Measurements from ENCODE around the gene RNASE1. TPM values are rescaled to one million over a fixed set of nuclear protein-coding genes. Genes with fewer than 3 reads are reported as not detected.
"Not testable (repeated sequence)": the region's sequence is repeated elsewhere in the genome, so short reads cannot be mapped to it uniquely, and the experiment has no call there.

The RNASE1 gene
- total and polyA plus RNA-seq, 7 donors, result 80.2 to 192 (median 111) TPM

- Histone ChIP-seq H3K27me3 (ENCODE audit: insufficient read depth in 3 of 3, low read length in 2 of 3) (no peaks in the 10 kb centered on the region), H3K4me3 (no peak overlapping the region), H3K27ac (no peak overlapping the region), H3K4me1 (no peaks in the 10 kb centered on the region), H3K36me3 (ENCODE audit: insufficient read depth in 1 of 2, low read depth in 1 of 2) (no peaks in the 10 kb centered on the region), H3K9me3 (no peaks in the 10 kb centered on the region)
- TF ChIP-seq, protein P1, sequence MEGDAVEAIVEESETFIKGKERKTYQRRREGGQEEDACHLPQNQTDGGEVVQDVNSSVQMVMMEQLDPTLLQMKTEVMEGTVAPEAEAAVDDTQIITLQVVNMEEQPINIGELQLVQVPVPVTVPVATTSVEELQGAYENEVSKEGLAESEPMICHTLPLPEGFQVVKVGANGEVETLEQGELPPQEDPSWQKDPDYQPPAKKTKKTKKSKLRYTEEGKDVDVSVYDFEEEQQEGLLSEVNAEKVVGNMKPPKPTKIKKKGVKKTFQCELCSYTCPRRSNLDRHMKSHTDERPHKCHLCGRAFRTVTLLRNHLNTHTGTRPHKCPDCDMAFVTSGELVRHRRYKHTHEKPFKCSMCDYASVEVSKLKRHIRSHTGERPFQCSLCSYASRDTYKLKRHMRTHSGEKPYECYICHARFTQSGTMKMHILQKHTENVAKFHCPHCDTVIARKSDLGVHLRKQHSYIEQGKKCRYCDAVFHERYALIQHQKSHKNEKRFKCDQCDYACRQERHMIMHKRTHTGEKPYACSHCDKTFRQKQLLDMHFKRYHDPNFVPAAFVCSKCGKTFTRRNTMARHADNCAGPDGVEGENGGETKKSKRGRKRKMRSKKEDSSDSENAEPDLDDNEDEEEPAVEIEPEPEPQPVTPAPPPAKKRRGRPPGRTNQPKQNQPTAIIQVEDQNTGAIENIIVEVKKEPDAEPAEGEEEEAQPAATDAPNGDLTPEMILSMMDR (IDR thresholded peaks at IDR 0.05), result no peak
- intact Hi-C loops (cut with DNase I), result no loop called here
- ATAC-seq (no peak), DNase-seq (no peak)
- 71 to 76% (median 72%) methylated on average over 7 of the region's 7 CpGs for WGBS, 3 donors
Observed at GRCh38 chr14:20818861-20819260, 16.2 kb upstream of the RNASE1 start.

GRCh38 chr14:20815946-20816345, 13.3 kb upstream of the RNASE1 start:
- WGBS, 3 donors, result 78 to 88% (median 86%) methylated on average over 3 of the region's 3 CpGs
- H3K4me1 ChIP-seq; H3K27me3 ChIP-seq (ENCODE audit: insufficient read depth in 3 of 3, low read length in 2 of 3); intact Hi-C loops (cut with DNase I); H3K4me3 ChIP-seq; H3K27ac ChIP-seq; H3K9me3 ChIP-seq; DNase-seq; ATAC-seq; H3K36me3 ChIP-seq (ENCODE audit: insufficient read depth in 1 of 2, low read depth in 1 of 2): not testable (repeated sequence)

GRCh38 chr14:20811986-20812975, 9.6 kb upstream of the RNASE1 start:
- Histone ChIP-seq H3K27me3 (ENCODE audit: insufficient read depth in 3 of 3, low read length in 2 of 3) (peaks cover 0 to 9% (median 0%) of the 10 kb centered on the region in 3 donors), H3K9me3 (no peaks in the 10 kb centered on the region), H3K36me3 (ENCODE audit: insufficient read depth in 1 of 2, low read depth in 1 of 2) (no peaks in the 10 kb centered on the region), H3K4me3 (no peak overlapping the region), H3K27ac (no peak overlapping the region), H3K4me1 (no peaks in the 10 kb centered on the region)
- no peak for DNase-seq
- intact Hi-C loops (cut with DNase I), result no loop called here
- no peak for ATAC-seq
- TF ChIP-seq, protein P1 (IDR thresholded peaks at IDR 0.05), result no peak
- 24 to 29% (median 26%) methylated on average over 7 of the region's 7 CpGs for WGBS, 3 donors

DNA sequence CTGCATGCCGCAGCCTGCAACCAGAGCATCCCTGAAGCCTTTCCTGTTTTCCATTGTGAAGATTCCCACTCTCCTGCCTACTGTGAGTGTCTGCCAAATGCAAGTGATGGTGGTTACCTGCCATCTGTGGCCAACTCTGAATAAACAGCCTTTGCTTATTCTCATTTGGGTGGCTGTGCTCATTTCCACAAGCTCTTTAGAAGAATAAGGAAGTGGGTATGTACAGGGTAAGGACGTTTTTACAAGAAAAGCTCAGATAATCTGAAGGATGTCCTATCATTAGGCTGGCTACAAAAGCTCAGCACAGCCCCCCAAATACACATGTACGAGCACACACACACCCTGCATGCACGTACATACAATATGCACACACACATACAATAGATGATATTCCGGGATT, 7.3 kb upstream of the RNASE1 start:
- Histone ChIP-seq H3K36me3 (ENCODE audit: insufficient read depth in 1 of 2, low read depth in 1 of 2) (no peaks in the 10 kb centered on the region), H3K4me1 (no peaks in the 10 kb centered on the region), H3K4me3 (no peak overlapping the region), H3K27ac (no peak overlapping the region), H3K27me3 (ENCODE audit: insufficient read depth in 3 of 3, low read length in 2 of 3) (peaks cover 0 to 9% (median 0%) of the 10 kb centered on the region in 3 donors), H3K9me3 (no peaks in the 10 kb centered on the region)
- intact Hi-C loops (cut with DNase I), result no loop called here
- WGBS, 3 donors, result 72 to 79% (median 75%) methylated on average over 5 of the region's 5 CpGs
- no peak for ATAC-seq
- no peak for DNase-seq
- TF ChIP-seq, protein P1 (IDR thresholded peaks at IDR 0.05), result no peak

DNA sequence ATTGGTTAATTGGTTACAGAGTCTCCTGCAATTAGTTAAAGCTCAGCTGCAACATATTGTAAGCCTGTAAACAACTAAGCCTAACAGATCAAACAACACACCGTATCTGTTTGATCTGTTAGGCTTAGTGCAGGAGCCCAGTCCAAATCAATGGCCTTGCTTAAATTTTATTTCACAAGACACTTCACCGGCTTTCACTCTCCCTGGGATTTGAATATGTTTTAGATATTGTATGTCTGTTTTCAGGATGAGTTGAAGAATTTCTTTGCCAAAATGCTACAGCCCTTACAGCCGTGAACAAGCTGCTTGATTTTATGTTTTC, 5.5 kb upstream of the RNASE1 start:
- intact Hi-C loops (cut with DNase I), result no loop called here
- Histone ChIP-seq H3K4me1 (no peaks in the 10 kb centered on the region), H3K27ac (no peak overlapping the region), H3K4me3 (no peak overlapping the region), H3K27me3 (ENCODE audit: insufficient read depth in 3 of 3, low read length in 2 of 3) (peaks cover 0 to 9% (median 2%) of the 10 kb centered on the region in 3 donors), H3K9me3 (no peaks in the 10 kb centered on the region), H3K36me3 (ENCODE audit: insufficient read depth in 1 of 2, low read depth in 1 of 2) (no peaks in the 10 kb centered on the region)
- no peak for ATAC-seq
- DNase-seq, result no peak
- TF ChIP-seq, protein P1 (IDR thresholded peaks at IDR 0.05), result no peak
- 54 to 60% (median 55%) methylated on average over 3 of the region's 3 CpGs for whole genome bisulfite sequencing, 3 donors
